HCT116 (cell line): ENCODE results near the gene STX5.

Experiments
- ATF3 ChIP-seq: IDR thresholded peaks from 2 replicates; pipeline ENCODE4 v1.6.1; 2012
- CEBPB ChIP-seq: IDR thresholded peaks from 2 replicates; pipeline ENCODE4 v1.6.1; 2012; ENCODE audit warnings: low read depth
- CTCF ChIP-seq, 3 experiments: fragments of 200-600 bp in 1 of 3; sonication (generic) in 1 of 3; IDR thresholded peaks in 2 of 3; conservative IDR thresholded peaks in 1 of 3; 2 replicates each; pipeline ENCODE4 v1.5.1; 2012 to 2017; ENCODE audit warnings: low read depth in 2 of 3, low read length in 2 of 3, antibody characterized with exemption in 1 of 3, borderline replicate concordance in 1 of 3, control low read depth in 1 of 3, mild to moderate bottlenecking in 1 of 3, mixed read lengths in 1 of 3, mixed run types in 1 of 3, moderate library complexity in 1 of 3; ENCODE audit not compliant: insufficient read depth in 1 of 3
- ELF1 ChIP-seq: IDR thresholded peaks from 2 replicates; pipeline ENCODE4 v1.6.1; 2012; ENCODE audit warnings: low read depth, borderline replicate concordance
- EZH2 ChIP-seq: fragments of 200-600 bp; sonication (generic); IDR thresholded peaks from 2 replicates; pipeline ENCODE4 v1.6.1; 2017; ENCODE audit warnings: antibody characterized with exemption, mixed run types
- EZH2phosphoT487 ChIP-seq: fragments of 200-600 bp; IDR thresholded peaks from 2 replicates; pipeline ENCODE4 v1.6.1; 2018; ENCODE audit warnings: antibody characterized with exemption, borderline replicate concordance
- MAX ChIP-seq: IDR thresholded peaks from 2 replicates; pipeline ENCODE4 v1.6.1; 2012
- POLR2A ChIP-seq: IDR thresholded peaks from 2 replicates; pipeline ENCODE4 v1.7.0; 2011; ENCODE audit warnings: borderline replicate concordance; ENCODE audit not compliant: insufficient read depth, insufficient read length; ENCODE audit errors: extremely low read depth
- REST ChIP-seq: IDR thresholded peaks from 2 replicates; pipeline ENCODE4 v1.6.1; 2012; ENCODE audit warnings: low read depth
- SP1 ChIP-seq: IDR thresholded peaks from 2 replicates; pipeline ENCODE4 v1.6.1; 2012; ENCODE audit warnings: low read depth
- SRF ChIP-seq: IDR thresholded peaks from 2 replicates; pipeline ENCODE4 v1.6.1; 2012; ENCODE audit warnings: low read depth
- TCF7L2 ChIP-seq: IDR thresholded peaks from 2 replicates; pipeline ENCODE4 v1.7.0; 2011; ENCODE audit warnings: borderline replicate concordance, inconsistent platforms; ENCODE audit not compliant: insufficient read depth, insufficient read length; ENCODE audit errors: extremely low read depth
- YY1 ChIP-seq: IDR thresholded peaks from 2 replicates; pipeline ENCODE4 v1.6.1; 2011; ENCODE audit warnings: low read length, low read depth, moderate library complexity, mild to moderate bottlenecking; ENCODE audit not compliant: insufficient replicate concordance; ENCODE audit errors: extremely low read depth
- ZNF274 ChIP-seq: fragments of 200-500 bp; sonication (Bioruptor generic); IDR thresholded peaks from 2 replicates; pipeline ENCODE4 v1.6.1; 2014; ENCODE audit warnings: mild to moderate bottlenecking, low read depth, low read length, inconsistent platforms

- TF ChIP-seq EZH2 (no peak), TCF7L2 (no peak), CEBPB (no peak), MAX (no peak), CTCF (IDR thresholded peaks at IDR 0.05 in 2 of 3, conservative IDR thresholded peaks at IDR 0.05 in 1 of 3; ENCODE audit: borderline replicate concordance in 1 of 3, insufficient read depth in 1 of 3, low read depth in 2 of 3, low read length in 2 of 3) (no peak), ATF3 (no peak), ZNF274 (no peak), SRF (no peak), POLR2A (no peak), SP1 (no peak), EZH2phosphoT487 (no peak), YY1 (no peak), ELF1 (no peak), REST (no peak)
Observed at GRCh38 chr11:62823677-62824076, 8.2 kb downstream of the STX5 start.
